Measurements from ENCODE around the gene VAT1L. TPM values are rescaled to one million over a fixed set of nuclear protein-coding genes. Genes with fewer than 3 reads are reported as not detected.

The VAT1L gene
- total and polyA plus RNA-seq, 10 of the 15 experiments (the other 5 are each of a cell fraction or from before 2014, with no cell fraction given): 0.06 to 0.18 (median 0.10) TPM; not detected in 5

DNA sequence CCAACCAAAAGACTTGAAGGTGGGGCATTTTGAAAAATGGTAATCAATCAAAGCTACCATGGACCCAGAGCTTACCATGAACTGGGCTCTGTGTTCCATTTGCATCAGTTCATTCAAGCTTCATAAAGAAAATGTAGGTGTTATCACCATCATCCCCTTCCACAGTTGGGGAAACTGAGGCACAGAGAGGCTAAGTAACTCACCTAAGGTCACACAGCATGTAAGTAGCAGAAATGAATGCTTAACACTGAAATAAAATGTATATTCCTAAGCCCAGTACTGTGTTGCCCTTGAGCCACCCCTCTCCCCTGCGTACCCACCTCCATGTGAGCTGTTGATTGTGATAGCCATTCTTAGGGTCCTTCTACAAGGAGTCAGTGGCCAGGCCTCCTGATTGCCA is 83.6 kb downstream of the VAT1L start:
- CTCF ChIA-PET: interaction anchor here (1.7 kb wide), 1 partner anchor 131 kb away, joined by 3 read pairs; no protein-coding TSS in a partner anchor
- DNase-seq (ENCODE audit: low read depth, low spot score): no peak
- ATAC-seq: no peak
- Histone ChIP-seq H3K9me3 (replicated peaks; ENCODE audit: control insufficient read depth, insufficient read depth, low read length) (no peaks in the 10 kb centered on the region; the same call in 2 of the 3 replicates), H3K9ac (ENCODE audit: control insufficient read depth, insufficient read depth, low read length) (no peak overlapping the region), H3K27me3 (replicated peaks in 1 of 2; ENCODE audit: control insufficient read depth in 2 of 2, insufficient read depth in 2 of 2, low read length in 1 of 2) (no peaks in the 10 kb centered on the region; a peak in 1 of 4 replicates), H3K36me3 (ENCODE audit: control insufficient read depth in 2 of 2, insufficient read depth in 2 of 2, low read length in 1 of 2) (no peaks in the 10 kb centered on the region), H4K20me1 (ENCODE audit: control insufficient read depth, insufficient read depth) (no peaks in the 10 kb centered on the region), H3K79me2 (ENCODE audit: control insufficient read depth, insufficient read depth, low read length) (no peaks in the 10 kb centered on the region), H3K4me3 (no peak overlapping the region), H3K4me2 (ENCODE audit: control insufficient read depth, insufficient read depth) (no peak overlapping the region), H3K27ac (ENCODE audit: control insufficient read depth, insufficient read depth) (no peak overlapping the region), H3K4me1 (ENCODE audit: control insufficient read depth, insufficient read depth, low read length) (peaks cover 6% of the 10 kb centered on the region), H2AFZ (ENCODE audit: control insufficient read depth, low read depth, low read length) (no peak overlapping the region)
- RAD21 ChIA-PET (ENCODE audit: unreplicated experiment): interaction anchor here (0.5 kb wide), 1 partner anchor 250 kb away, joined by 3 read pairs; no protein-coding TSS in a partner anchor
- WGBS (ENCODE audit: insufficient coverage, insufficient replicate concordance, low lambda C conversion rate, missing lambda C conversion rate): 31% methylated on average over 1 of the region's 1 CpG
- SMC1A ChIA-PET (ENCODE audit: uncharacterized antibody, unreplicated experiment): interaction anchor here (1.7 kb wide), 1 partner anchor 11 kb away, joined by 3 read pairs; no protein-coding TSS in a partner anchor
- POLR2A ChIA-PET: no interaction called here
- no TSS peak for BruUV-seq (replicated peaks)
- no peak for FAIRE-seq
- in situ Hi-C loops (cut with MboI) (no loop called here), intact Hi-C loops (cut with micrococcal nuclease; ENCODE audit: unreplicated experiment) (no loop called here)
- no peak for TF ChIP-seq NBN (IDR thresholded peaks at IDR 0.05)
- TF ChIP-seq, protein P1, sequence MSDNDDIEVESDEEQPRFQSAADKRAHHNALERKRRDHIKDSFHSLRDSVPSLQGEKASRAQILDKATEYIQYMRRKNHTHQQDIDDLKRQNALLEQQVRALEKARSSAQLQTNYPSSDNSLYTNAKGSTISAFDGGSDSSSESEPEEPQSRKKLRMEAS (IDR thresholded peaks at IDR 0.05; ENCODE audit: low read depth, low read length): no peak
- no peak for TF ChIP-seq BHLHE40 (IDR thresholded peaks at IDR 0.05; ENCODE audit: borderline replicate concordance in 1 of 2, low read depth in 2 of 2, low read length in 1 of 2)
- TF ChIP-seq NFXL1 (IDR thresholded peaks at IDR 0.05; ENCODE audit: borderline replicate concordance): no peak

DNA sequence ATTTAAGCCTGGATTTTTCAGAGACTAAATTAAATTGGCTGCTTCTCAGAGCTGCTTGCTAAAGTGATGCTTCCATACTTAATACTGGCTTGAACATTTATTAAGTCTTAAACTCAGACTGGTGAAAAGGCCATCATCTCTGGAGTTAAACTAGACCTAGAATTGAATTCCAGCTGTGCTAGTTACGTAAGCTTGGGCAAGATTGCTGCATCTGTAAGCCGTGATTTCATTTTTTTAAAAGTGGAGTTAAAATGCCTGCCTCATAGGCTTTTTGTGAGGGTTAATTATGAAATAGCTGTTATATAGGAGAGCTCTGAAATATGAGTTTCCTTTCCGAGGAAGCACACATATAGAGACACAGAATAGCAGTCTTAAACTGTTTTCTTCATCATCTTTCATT is 84.7 kb downstream of the VAT1L start:
- H4K20me1 ChIP-seq (ENCODE audit: control insufficient read depth, insufficient read depth): no peaks in the 10 kb centered on the region

More for the DNA sequence above, 84.7 kb downstream of the VAT1L start:
- no peak for ATAC-seq
- SMC1A ChIA-PET (ENCODE audit: uncharacterized antibody, unreplicated experiment): interaction anchor here (0.6 to 1.7 kb wide), 2 partner anchors 10 to 26 kb away, joined by 3 read pairs; no protein-coding TSS in a partner anchor
- BruUV-seq (replicated peaks): no TSS peak
- no peak overlapping the region for H3K4me2 ChIP-seq (ENCODE audit: control insufficient read depth, insufficient read depth)
- no peak for FAIRE-seq
- intact Hi-C loops (cut with micrococcal nuclease; ENCODE audit: unreplicated experiment) (no loop called here), in situ Hi-C loops (cut with MboI) (no loop called here)
- WGBS (ENCODE audit: insufficient coverage, insufficient replicate concordance, low lambda C conversion rate, missing lambda C conversion rate): 20% methylated on average over 3 of the region's 3 CpGs
- H3K9ac ChIP-seq (ENCODE audit: control insufficient read depth, insufficient read depth, low read length): no peak overlapping the region
- DNase-seq (ENCODE audit: low read depth, low spot score): no peak
- no peak overlapping the region for H3K4me3 ChIP-seq
- H3K36me3 ChIP-seq (ENCODE audit: control insufficient read depth in 2 of 2, insufficient read depth in 2 of 2, low read length in 1 of 2): no peaks in the 10 kb centered on the region
- RAD21 ChIA-PET (ENCODE audit: unreplicated experiment): no interaction called here
- no peaks in the 10 kb centered on the region for H3K79me2 ChIP-seq (ENCODE audit: control insufficient read depth, insufficient read depth, low read length)
- H3K27me3 ChIP-seq (replicated peaks in 1 of 2; ENCODE audit: control insufficient read depth in 2 of 2, insufficient read depth in 2 of 2, low read length in 1 of 2): no peaks in the 10 kb centered on the region; a peak in 1 of 4 replicates
- H3K27ac ChIP-seq (ENCODE audit: control insufficient read depth, insufficient read depth): no peak overlapping the region
- H3K9me3 ChIP-seq (replicated peaks; ENCODE audit: control insufficient read depth, insufficient read depth, low read length): no peaks in the 10 kb centered on the region; the same call in 2 of the 3 replicates
- POLR2A ChIA-PET: no interaction called here
- H2AFZ ChIP-seq (ENCODE audit: control insufficient read depth, low read depth, low read length): no peak overlapping the region
- CTCF ChIA-PET: interaction anchor here (1.7 kb wide), 1 partner anchor 130 kb away, joined by 3 read pairs; no protein-coding TSS in a partner anchor
- TF ChIP-seq STAT3 (IDR thresholded peaks at IDR 0.05; ENCODE audit: low read depth, low read length) (no peak), RFX5 (IDR thresholded peaks at IDR 0.05; ENCODE audit: low read depth, low read length) (no peak), POLR2AphosphoS2 (IDR thresholded peaks at IDR 0.05; ENCODE audit: low read depth, low read length) (no peak), MEF2A (IDR thresholded peaks at IDR 0.05; ENCODE audit: insufficient read depth, low read depth, low read length) (no peak), JUND (IDR thresholded peaks at IDR 0.05; ENCODE audit: low read depth, low read length) (no peak)
- TF ChIP-seq, protein P2, sequence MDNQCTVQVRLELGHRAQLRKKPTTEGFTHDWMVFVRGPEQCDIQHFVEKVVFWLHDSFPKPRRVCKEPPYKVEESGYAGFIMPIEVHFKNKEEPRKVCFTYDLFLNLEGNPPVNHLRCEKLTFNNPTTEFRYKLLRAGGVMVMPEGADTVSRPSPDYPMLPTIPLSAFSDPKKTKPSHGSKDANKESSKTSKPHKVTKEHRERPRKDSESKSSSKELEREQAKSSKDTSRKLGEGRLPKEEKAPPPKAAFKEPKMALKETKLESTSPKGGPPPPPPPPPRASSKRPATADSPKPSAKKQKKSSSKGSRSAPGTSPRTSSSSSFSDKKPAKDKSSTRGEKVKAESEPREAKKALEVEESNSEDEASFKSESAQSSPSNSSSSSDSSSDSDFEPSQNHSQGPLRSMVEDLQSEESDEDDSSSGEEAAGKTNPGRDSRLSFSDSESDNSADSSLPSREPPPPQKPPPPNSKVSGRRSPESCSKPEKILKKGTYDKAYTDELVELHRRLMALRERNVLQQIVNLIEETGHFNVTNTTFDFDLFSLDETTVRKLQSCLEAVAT (IDR thresholded peaks at IDR 0.05): no peak
- TF ChIP-seq, protein P3, sequence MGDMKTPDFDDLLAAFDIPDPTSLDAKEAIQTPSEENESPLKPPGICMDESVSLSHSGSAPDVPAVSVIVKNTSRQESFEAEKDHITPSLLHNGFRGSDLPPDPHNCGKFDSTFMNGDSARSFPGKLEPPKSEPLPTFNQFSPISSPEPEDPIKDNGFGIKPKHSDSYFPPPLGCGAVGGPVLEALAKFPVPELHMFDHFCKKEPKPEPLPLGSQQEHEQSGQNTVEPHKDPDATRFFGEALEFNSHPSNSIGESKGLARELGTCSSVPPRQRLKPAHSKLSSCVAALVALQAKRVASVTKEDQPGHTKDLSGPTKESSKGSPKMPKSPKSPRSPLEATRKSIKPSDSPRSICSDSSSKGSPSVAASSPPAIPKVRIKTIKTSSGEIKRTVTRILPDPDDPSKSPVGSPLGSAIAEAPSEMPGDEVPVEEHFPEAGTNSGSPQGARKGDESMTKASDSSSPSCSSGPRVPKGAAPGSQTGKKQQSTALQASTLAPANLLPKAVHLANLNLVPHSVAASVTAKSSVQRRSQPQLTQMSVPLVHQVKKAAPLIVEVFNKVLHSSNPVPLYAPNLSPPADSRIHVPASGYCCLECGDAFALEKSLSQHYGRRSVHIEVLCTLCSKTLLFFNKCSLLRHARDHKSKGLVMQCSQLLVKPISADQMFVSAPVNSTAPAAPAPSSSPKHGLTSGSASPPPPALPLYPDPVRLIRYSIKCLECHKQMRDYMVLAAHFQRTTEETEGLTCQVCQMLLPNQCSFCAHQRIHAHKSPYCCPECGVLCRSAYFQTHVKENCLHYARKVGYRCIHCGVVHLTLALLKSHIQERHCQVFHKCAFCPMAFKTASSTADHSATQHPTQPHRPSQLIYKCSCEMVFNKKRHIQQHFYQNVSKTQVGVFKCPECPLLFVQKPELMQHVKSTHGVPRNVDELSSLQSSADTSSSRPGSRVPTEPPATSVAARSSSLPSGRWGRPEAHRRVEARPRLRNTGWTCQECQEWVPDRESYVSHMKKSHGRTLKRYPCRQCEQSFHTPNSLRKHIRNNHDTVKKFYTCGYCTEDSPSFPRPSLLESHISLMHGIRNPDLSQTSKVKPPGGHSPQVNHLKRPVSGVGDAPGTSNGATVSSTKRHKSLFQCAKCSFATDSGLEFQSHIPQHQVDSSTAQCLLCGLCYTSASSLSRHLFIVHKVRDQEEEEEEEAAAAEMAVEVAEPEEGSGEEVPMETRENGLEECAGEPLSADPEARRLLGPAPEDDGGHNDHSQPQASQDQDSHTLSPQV (IDR thresholded peaks at IDR 0.05): no peak
- H3K4me1 ChIP-seq (ENCODE audit: control insufficient read depth, insufficient read depth, low read length): peaks cover 6% of the 10 kb centered on the region
